ES-I3 (cell line): Measurements from ENCODE around the gene TIMM17A.
"Not testable (repeated sequence)": the region's sequence is repeated elsewhere in the genome, so short reads cannot be mapped to it uniquely, and the experiment has no call there.

ENCODE experiments used
- H3K36me3 ChIP-seq: 2 replicates; pipeline ENCODE4 v1.6.1; 2013; ENCODE audit warnings: mild to moderate bottlenecking, low read length, control low read depth, moderate library complexity; ENCODE audit not compliant: insufficient read depth
- H3K4me1 ChIP-seq: 2 replicates; pipeline ENCODE4 v1.6.1; 2013; ENCODE audit warnings: mild to moderate bottlenecking, control low read depth, low read length; ENCODE audit not compliant: insufficient read depth
- H3K9ac ChIP-seq: 2 replicates; pipeline ENCODE4 v1.6.1; 2013; ENCODE audit warnings: low read depth, mild to moderate bottlenecking, low read length, moderate library complexity
- H3K9me3 ChIP-seq: 2 replicates; pipeline ENCODE4 v1.6.1; 2013; ENCODE audit warnings: mild to moderate bottlenecking, low read length, moderate library complexity; ENCODE audit not compliant: control insufficient read depth, insufficient read depth

TIMM17A gene

DNA sequence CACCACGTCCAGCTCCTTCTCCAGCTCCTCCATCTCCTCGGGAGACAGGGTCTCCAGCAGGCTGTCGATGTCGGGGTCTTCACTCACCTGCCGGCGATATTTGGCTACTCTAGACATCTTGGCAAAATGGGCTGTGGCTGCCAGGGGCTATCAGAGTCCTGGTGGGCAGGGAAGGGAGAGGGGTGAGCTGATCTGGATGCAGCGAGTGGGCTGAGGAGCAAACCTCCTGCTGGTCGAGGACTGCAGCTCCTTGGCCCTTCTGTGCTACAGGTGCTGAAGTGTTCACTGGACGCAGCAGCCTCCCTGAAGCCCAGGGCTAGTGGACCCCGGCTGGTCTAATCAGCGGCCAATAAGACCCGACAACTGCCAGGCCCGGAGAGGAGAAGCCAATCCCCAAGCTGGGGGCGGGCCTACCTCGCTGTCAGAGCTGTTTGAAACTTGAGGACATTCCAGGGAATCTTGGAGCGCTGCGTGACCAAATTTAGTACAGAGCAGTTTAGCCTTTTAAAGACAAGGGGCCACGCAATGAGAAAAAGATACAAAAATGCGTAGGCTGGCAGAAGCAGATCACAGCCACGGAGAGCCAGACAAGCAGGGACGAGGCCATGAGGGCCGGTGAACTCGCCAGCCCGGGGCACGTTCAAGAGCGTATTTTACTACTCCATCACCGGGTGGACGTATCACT is 8.9 kb upstream of the TIMM17A start, which contains the start of gene LMOD1:
Gene LMOD1 (minus strand): TSS at position 325 of the 685 bp plus-strand sequence. CDS start 208 bp downstream, at position 117.
- peaks cover 11% of the 10 kb centered on the region; the same call in 1 of the 2 replicates for H3K4me1 ChIP-seq
- H3K9me3 ChIP-seq = no peaks in the 10 kb centered on the region
- peak within 1 kb of the TSS; percentile 50; the same call in 1 of the 2 replicates for H3K9ac ChIP-seq
- no peaks in the 10 kb centered on the region for H3K36me3 ChIP-seq

DNA sequence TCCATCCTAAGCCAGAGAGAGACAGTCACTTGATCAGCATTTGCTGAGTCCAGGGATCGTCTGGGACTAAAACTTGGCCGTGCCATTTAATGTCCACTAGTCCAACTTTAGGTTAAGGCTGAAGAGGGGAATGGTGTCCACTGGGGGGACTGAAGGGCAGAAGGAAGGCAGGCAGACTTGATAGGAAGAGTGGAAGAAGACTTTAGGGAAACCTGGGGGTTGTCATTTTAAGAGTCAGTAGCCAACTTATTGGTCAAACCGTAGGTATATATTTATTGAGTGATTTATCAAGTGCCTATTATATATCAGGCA is 7.7 kb upstream of the TIMM17A start:
- Histone ChIP-seq H3K4me1 (peaks cover 3% of the 10 kb centered on the region; the same call in 1 of the 2 replicates), H3K9ac (no peak overlapping the region), H3K9me3 (no peaks in the 10 kb centered on the region), H3K36me3 (no peaks in the 10 kb centered on the region; the same call in 1 of the 2 replicates)

DNA sequence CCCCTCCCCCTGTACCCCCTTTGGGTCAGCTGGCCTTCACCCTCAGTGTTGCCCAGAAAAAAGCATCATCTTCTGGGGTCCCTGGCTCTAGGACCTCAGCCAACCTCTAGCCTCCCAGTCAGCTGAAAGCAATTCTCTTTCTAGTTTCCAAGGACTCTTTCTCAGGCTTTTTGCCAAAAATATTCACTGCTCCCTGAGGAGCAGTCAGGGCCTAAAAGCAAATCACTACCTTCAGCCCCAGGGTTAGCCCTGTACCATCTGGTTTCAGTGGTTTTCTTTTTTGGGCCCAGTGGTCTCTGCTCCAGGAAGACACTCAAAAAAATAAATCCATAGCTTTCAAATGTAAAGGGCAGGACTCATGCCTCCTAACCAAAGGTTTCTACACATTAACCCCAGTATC is 5.8 kb upstream of the TIMM17A start:
- Histone ChIP-seq H3K9ac (no peak overlapping the region), H3K4me1 (peaks cover 3% of the 10 kb centered on the region; the same call in 1 of the 2 replicates), H3K36me3 (no peaks in the 10 kb centered on the region; the same call in 1 of the 2 replicates), H3K9me3 (no peaks in the 10 kb centered on the region)

DNA sequence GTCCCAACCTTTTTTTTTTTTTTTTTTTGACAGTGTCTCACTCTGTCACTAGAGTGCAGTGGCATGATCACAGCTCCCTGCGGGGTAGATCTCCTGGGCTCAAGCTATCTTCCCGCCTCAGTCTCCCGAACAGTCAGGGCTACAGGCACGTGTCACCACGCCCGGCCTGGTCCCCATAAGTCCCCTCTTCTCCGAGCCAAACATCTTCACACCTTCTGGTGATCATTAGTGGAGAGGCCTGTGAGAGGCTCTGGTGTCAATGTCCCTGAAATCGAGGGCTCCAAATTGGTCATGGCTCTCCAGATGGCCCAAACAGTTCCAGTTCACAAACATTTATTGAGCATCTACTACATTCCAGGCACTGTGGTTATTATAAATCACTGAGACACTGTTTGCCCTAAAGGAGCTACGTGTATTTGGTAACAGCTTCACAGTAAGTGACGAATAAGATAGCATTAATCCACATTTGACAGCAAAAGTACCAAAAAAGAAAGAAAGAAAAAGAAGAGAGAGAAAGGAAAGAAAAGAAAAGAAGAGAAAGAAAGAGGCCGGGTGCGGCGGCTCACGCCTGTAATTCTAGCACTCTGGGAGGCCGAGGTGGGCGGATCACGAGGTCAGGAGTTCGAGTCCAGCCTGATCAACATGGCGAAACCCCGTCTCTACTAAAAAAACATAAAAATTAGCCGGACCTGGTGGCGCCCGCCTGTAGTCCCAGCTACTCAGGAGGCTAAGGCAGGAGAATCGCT is 867 bp upstream of the TIMM17A start:
- Histone ChIP-seq H3K4me1 (no peaks in the 10 kb centered on the region), H3K9ac (peak overlapping the region; percentile 88), H3K9me3 (no peaks in the 10 kb centered on the region), H3K36me3 (peaks cover 11% of the 10 kb centered on the region; the same call in 1 of the 2 replicates)

DNA sequence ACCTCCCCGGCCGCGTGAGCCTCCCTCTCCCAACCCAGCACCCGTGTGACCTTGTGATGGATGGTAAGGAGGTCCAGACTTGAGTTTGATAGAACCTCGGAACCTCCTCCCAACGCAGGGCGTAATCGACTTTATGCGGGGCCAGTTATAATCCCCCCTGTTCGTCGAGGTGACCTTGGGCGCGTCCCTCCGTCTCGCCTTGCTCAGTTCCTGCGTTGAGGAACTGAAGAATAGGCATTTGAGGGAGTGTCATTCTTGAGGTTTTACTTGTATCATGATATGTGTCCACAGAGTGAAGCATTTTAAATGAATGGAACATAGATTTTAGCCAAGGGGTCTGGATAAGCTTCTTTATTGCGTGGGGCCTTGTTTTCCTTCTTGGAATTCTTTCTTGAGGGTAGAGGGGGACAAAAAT is 433 bp downstream of the TIMM17A start:
- Histone ChIP-seq H3K4me1 (no peaks in the 10 kb centered on the region), H3K9me3 (no peaks in the 10 kb centered on the region), H3K36me3 (peaks cover 11% of the 10 kb centered on the region; the same call in 1 of the 2 replicates), H3K9ac (peak overlapping the region; percentile 88)

DNA sequence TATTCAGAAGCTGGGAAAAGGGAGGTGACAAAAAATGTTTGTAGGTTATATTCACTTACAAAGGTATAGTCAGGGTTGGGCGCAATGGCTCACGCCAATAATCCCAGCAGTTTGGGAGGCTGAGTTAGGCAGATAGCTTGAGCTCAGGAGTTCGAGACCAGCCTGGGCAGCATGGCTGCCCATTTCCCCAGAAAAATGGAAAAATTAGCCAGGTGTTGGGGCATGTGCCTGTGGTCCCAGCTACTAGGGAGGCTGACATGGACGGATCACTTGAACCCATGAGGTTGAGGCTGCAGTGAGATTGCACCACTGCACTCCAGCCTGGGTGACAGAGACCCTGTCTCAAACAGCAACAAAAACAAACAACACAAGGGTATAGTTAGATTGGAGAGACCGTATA is 3.0 kb downstream of the TIMM17A start:
- no peak overlapping the region for H3K9ac ChIP-seq
- H3K36me3 ChIP-seq = peaks cover 23% of the 10 kb centered on the region; the same call in 1 of the 2 replicates
- no peaks in the 10 kb centered on the region for H3K4me1 ChIP-seq
- no peaks in the 10 kb centered on the region for H3K9me3 ChIP-seq

DNA sequence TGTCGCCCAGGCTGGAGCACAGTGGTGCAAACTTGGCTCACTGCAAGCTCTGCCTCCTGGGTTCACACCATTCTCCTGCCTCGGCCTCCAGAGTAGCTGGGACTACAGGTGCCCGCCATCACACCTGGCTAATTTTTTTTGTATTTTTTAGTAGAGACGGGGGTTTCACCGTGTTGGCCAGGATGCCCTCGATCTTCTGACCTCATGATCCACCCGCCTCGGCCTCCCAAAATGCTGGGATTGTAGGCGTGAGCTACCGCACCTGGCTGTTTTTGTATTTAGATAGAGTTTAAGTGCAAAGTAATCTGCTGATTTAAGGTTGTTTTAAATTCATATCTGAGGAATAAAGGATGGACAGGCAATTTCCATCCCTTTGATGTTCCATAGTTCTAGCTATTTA is 7.1 kb downstream of the TIMM17A start:
- H3K4me1 ChIP-seq, H3K9me3 ChIP-seq, H3K9ac ChIP-seq: not testable (repeated sequence)
- peaks cover 42% of the 10 kb centered on the region for H3K36me3 ChIP-seq

DNA sequence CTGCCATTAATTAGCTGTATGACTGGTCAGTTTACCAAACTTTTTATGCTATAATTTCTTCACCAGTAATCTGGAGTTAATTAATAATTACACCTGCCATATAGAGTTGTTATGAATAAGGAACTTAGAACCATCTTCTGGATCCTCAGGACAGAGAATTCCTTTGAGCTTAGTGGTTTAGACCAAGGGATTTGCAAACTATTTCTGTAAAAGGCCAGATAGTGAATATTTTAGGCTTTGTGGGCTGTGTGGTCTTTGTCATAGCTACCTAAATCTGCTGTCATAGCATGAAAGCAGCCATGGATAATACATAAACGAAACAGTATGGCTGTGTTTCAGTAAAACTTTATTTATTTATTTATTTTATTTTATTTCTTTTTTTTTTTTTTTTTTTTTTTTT is 9.0 kb downstream of the TIMM17A start:
- no peaks in the 10 kb centered on the region for H3K4me1 ChIP-seq
- peaks cover 31% of the 10 kb centered on the region for H3K36me3 ChIP-seq
- H3K9me3 ChIP-seq = no peaks in the 10 kb centered on the region
- H3K9ac ChIP-seq = no peak overlapping the region

DNA sequence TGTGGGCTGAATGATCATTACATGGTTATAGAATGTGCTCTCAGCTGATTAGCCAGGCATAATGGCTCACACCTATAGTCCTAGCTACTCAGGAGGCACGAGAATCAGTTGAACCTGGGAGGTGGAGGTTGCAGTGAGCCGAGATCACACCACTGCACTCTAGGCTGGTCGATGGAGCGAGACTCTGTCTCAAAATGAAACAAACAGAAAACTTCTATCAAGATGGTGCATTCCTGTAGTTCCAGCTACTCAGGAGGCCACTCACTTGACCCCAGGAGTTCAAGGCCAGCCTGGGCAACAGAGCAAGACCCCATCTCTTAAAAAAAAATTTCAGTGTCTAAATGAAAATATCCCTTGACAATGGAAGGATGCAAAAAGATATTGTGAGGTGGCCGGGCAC is 10.9 kb downstream of the TIMM17A start:
- Histone ChIP-seq H3K9me3 (no peaks in the 10 kb centered on the region), H3K36me3 (peaks cover 40% of the 10 kb centered on the region), H3K4me1 (no peaks in the 10 kb centered on the region), H3K9ac (no peak overlapping the region)

DNA sequence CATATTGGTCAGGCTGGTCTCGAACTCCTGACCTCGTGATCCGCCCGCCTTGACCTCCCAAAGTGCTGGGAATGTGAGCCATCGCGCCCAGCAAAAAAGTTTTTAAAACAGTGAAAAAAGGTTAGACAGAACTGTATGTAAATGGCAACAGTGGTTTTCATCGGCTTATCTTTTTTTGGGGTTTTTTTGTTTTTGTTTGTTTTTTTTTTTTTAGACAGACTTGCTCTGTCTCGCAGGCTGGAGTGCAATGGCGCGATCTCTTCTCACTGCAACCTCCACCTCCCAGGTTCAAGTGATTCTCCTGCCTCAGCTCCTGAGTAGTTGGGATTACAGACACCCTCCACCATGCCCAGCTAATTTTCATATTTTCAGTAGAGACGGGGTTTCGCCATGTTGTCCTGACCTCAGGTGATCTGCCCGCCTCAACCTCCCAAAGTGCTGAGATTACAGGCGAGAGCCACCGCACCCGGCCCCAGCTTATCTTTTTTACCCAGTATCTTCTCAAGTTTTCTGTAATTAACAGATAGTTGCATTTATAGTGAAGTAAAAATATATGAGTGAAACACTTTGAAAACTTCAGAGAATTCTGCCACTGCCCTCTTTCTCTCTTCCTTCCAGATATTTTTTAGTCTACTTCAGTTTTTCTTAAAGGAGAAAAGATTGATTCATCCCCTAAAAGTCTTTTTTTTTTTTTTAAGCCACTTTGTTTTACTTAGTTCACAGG is 13.1 kb downstream of the TIMM17A start:
- Histone ChIP-seq H3K36me3 (peaks cover 28% of the 10 kb centered on the region), H3K9ac (no peak overlapping the region), H3K9me3 (no peaks in the 10 kb centered on the region), H3K4me1 (no peaks in the 10 kb centered on the region)

DNA sequence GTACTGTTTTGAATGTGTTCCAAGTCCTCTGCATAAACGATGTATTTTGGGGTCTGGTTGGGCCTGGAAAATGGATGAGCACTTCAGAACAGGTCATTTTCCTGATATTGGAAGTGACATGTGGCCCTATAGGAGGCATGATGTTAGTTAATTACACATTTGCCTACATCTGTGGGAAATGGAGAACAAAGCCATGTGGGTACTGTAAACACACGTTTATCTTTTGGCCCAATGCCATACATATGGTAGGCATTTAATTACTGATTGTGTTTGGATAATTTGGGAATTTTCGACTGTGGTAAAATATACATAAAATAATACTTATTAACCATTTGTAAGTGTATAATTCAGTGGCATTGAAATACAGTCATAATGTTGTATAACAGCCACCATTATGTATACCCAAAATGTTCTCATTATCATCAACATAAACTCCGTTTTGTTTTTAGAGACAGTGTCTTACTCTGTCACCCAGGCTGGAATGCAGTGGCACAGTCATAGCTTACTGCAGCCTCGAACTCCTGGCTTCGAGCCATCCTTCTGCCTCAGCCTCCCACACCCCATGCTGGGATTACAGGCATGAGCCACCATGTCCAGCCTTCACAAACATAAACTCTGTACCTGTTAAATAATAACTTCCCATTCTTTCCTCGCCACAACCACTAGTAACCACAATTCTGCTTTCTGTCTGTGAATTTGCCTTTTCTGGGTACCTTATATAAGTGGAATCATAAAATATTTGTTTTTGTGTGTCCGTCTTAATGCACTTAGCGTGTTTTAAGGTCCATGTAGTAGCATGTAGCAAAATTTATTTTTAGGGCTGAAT is 15.2 kb downstream of the TIMM17A start:
- Histone ChIP-seq H3K36me3 (peaks cover 13% of the 10 kb centered on the region), H3K9ac (no peak overlapping the region), H3K9me3 (no peaks in the 10 kb centered on the region), H3K4me1 (no peaks in the 10 kb centered on the region)

DNA sequence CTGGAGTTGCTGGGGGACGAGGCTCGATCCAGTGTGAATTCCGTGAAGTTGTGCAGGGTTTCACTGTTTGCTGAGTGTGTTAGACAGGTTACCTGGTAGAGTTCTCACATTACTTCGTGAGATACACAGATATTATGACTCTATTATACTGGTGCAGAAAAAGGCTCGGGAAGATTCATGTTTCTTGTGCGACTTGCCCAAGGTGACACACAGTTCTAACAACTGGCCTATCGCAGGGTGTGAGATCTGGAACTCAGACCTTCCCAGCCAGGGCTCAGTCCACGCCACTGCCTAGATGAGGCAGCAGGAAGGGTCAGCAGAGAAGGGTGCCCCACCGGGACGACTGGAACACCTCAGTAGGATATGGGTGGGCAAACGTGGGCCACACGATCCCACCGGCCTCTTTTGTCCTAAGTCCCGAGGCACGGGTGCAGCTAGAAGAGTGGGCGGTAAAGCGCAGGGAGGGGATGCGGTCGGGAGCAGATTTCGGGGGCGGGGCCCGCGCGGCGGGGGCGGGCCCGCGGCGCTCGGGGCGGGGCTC is 26.8 kb downstream of the TIMM17A start:
- peaks cover 11% of the 10 kb centered on the region; the same call in 1 of the 2 replicates for H3K4me1 ChIP-seq
- no peaks in the 10 kb centered on the region for H3K36me3 ChIP-seq
- H3K9me3 ChIP-seq = no peaks in the 10 kb centered on the region
- peak overlapping the region; percentile 92; the same call in 1 of the 2 replicates for H3K9ac ChIP-seq

DNA sequence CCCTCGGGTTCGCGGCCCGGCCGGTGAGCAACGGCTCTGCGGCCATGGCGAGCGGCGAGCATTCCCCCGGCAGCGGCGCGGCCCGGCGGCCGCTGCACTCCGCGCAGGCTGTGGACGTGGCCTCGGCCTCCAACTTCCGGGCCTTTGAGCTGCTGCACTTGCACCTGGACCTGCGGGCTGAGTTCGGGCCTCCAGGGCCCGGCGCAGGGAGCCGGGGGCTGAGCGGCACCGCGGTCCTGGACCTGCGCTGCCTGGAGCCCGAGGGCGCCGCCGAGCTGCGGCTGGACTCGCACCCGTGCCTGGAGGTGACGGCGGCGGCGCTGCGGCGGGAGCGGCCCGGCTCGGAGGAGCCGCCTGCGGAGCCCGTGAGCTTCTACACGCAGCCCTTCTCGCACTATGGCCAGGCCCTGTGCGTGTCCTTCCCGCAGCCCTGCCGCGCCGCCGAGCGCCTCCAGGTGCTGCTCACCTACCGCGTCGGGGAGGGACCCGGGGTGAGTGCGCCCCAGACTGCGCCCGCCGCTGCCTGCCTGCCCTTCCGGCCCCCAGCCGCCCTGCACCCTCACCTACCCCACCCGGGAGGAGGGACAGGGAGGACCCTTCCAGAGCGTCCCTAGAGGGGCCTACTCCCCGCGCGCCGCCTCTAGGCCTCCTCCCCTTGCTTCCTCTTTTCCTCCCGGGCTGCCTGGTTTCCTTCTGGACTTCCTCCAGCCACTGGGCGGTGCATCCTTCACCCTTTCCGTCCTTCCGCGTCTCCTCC is 27.5 kb downstream of the TIMM17A start, which contains the start of gene RNPEP:
Gene RNPEP (plus strand): TSS at position 26 of the 757 bp plus-strand sequence. CDS start 19 bp downstream, at position 45.
- H3K9me3 ChIP-seq = no peaks in the 10 kb centered on the region
- peaks cover 12% of the 10 kb centered on the region; the same call in 1 of the 2 replicates for H3K4me1 ChIP-seq
- no peaks in the 10 kb centered on the region for H3K36me3 ChIP-seq
- H3K9ac ChIP-seq = peak within 1 kb of the TSS; percentile 92
